ENCODE data around the gene SULT4A1.

- TF ChIP-seq CTCF (IDR thresholded peaks at IDR 0.05; ENCODE audit: insufficient read depth, low read length) (no peak), POLR2AphosphoS5 (IDR thresholded peaks at IDR 0.05; ENCODE audit: low read depth) (no peak)
Measured at GRCh38 chr22:43841742-43842141, 20.6 kb downstream of the SULT4A1 start.
